Neural cell (in vitro differentiated cells): ENCODE measurements around the gene ATP12A. TPM values are rescaled to one million over a fixed set of nuclear protein-coding genes. Genes with fewer than 3 reads are reported as not detected.

Experiments used
- H2AFZ ChIP-seq: fragments of 200-600, 300-800 bp; sonication (generic), shearing (Covaris generic); 2 replicates; pipeline ENCODE4 v1.6.0; 2014; ENCODE audit warnings: low read depth, mild to moderate bottlenecking, antibody characterized with exemption, low read length, moderate library complexity
- H3F3A ChIP-seq: fragments of 200-600 bp; shearing (Covaris generic); 2 replicates; pipeline ENCODE4 v1.6.1; 2016; ENCODE audit warnings: mild to moderate bottlenecking, moderate library complexity, mixed read lengths, antibody characterized with exemption, low read length; ENCODE audit not compliant: insufficient read depth, poor library complexity, severe bottlenecking
- H3K27ac ChIP-seq: fragments of 200-600, 300-800 bp; sonication (generic), shearing (Covaris generic); 2 replicates; pipeline ENCODE4 v1.5.1; 2014; ENCODE audit warnings: mild to moderate bottlenecking, low read length, moderate library complexity
- H3K27me3 ChIP-seq: fragments of 300-800, 200-600 bp; sonication (generic), shearing (Covaris generic); 2 replicates; pipeline ENCODE4 v1.6.0; 2014; ENCODE audit warnings: mild to moderate bottlenecking, low read depth, low read length, moderate library complexity; ENCODE audit not compliant: insufficient read depth
- H3K36me3 ChIP-seq: fragments of 300-800, 200-600 bp; sonication (generic), shearing (Covaris generic); 2 replicates; pipeline ENCODE4 v1.5.1; 2014; ENCODE audit warnings: mild to moderate bottlenecking, antibody characterized with exemption, low read length, moderate library complexity; ENCODE audit not compliant: insufficient read depth
- H3K4me2 ChIP-seq: fragments of 300-800, 200-600 bp; sonication (generic), shearing (Covaris generic); 2 replicates; pipeline ENCODE4 v1.6.0; 2014; ENCODE audit warnings: mild to moderate bottlenecking, low read length
- H3K4me3 ChIP-seq: fragments of 300-800, 200-600 bp; sonication (generic), shearing (Covaris generic); 2 replicates; pipeline ENCODE4 v1.5.1; 2014; ENCODE audit warnings: mild to moderate bottlenecking, low read length, moderate library complexity
- H3K79me2 ChIP-seq: fragments of 200-600 bp; shearing (Covaris generic); replicated peaks from 2 replicates; pipeline ENCODE4 v1.6.0; 2014; ENCODE audit warnings: mild to moderate bottlenecking, low read length, moderate library complexity; ENCODE audit not compliant: insufficient read depth
- H3K9ac ChIP-seq: fragments of 300-800, 200-600 bp; sonication (generic), shearing (Covaris generic); 2 replicates; pipeline ENCODE4 v1.6.1; 2016; ENCODE audit warnings: mild to moderate bottlenecking, low read length, mixed read lengths
- H3K9me2 ChIP-seq: fragments of 200-600 bp; shearing (Covaris generic); 2 replicates; pipeline ENCODE4 v1.6.1; 2016; ENCODE audit warnings: mild to moderate bottlenecking, low read length, mixed read lengths; ENCODE audit not compliant: insufficient read depth
- H3K9me3 ChIP-seq: fragments of 200-600, 300-800 bp; sonication (generic), shearing (Covaris generic); 2 replicates; pipeline ENCODE4 v1.6.1; 2016; ENCODE audit warnings: mild to moderate bottlenecking, mixed run types, low read length, moderate library complexity, mixed read lengths
- H4K20me1 ChIP-seq: fragments of 200-600 bp; shearing (Covaris generic); 2 replicates; pipeline ENCODE4 v1.6.1; 2016; ENCODE audit warnings: mild to moderate bottlenecking, mixed run types; ENCODE audit not compliant: insufficient read depth
- EP300 ChIP-seq: fragments of 450-650 bp; conservative IDR thresholded peaks from 2 replicates; pipeline ENCODE4 v1.6.1; 2014; ENCODE audit warnings: antibody characterized with exemption, mild to moderate bottlenecking, moderate library complexity; ENCODE audit not compliant: poor library complexity, severe bottlenecking
- EZH2 ChIP-seq: fragments of 200-600, 300-800 bp; shearing (Covaris generic), sonication (generic); IDR thresholded peaks from 2 replicates; pipeline ENCODE4 v1.6.1; 2014; ENCODE audit warnings: antibody characterized with exemption, low read length, borderline replicate concordance, mild to moderate bottlenecking; ENCODE audit not compliant: insufficient read depth, poor library complexity, severe bottlenecking
- MXI1 ChIP-seq: fragments of 450-650 bp; conservative IDR thresholded peaks from 2 replicates; pipeline ENCODE4 v1.6.1; 2014; ENCODE audit warnings: antibody characterized with exemption, mild to moderate bottlenecking; ENCODE audit not compliant: poor library complexity, severe bottlenecking
- POLR2AphosphoS5 ChIP-seq: IDR thresholded peaks from 2 replicates; pipeline ENCODE4 v1.6.1; 2012
- RAD21 ChIP-seq: fragments of 450-650 bp; conservative IDR thresholded peaks from 2 replicates; pipeline ENCODE4 v1.6.1; 2014; ENCODE audit warnings: antibody characterized with exemption, mild to moderate bottlenecking, moderate library complexity
- SMC3 ChIP-seq: fragments of 450-650 bp; conservative IDR thresholded peaks from 2 replicates; pipeline ENCODE4 v1.6.1; 2014; ENCODE audit warnings: antibody characterized with exemption, mild to moderate bottlenecking, moderate library complexity; ENCODE audit not compliant: poor library complexity
- TAF1 ChIP-seq: IDR thresholded peaks from 2 replicates; pipeline ENCODE4 v1.6.1; 2012; ENCODE audit warnings: low read depth
- polyA plus RNA-seq: library from polyadenylated mRNA; depleted of rRNA; stranded (reverse); fragments of >200 nt; gene quantifications from 2 replicates; pipeline ENCODE4 v1.2.3, GENCODE V29; 2014
- TF ChIP-seq, protein P1 (sequence below): fragments of 450-650 bp; IDR thresholded peaks from 2 replicates; pipeline ENCODE4 v1.5.1; 2014; ENCODE audit warnings: antibody characterized with exemption, mild to moderate bottlenecking, moderate library complexity; ENCODE audit not compliant: poor library complexity, severe bottlenecking
- TF ChIP-seq, protein P2 (sequence below): IDR thresholded peaks from 2 replicates; pipeline ENCODE4 v1.6.1; 2012; ENCODE audit warnings: borderline replicate concordance

Gene ATP12A
- polyA plus RNA-seq, 1 donor from 2014 or later: not detected

DNA sequence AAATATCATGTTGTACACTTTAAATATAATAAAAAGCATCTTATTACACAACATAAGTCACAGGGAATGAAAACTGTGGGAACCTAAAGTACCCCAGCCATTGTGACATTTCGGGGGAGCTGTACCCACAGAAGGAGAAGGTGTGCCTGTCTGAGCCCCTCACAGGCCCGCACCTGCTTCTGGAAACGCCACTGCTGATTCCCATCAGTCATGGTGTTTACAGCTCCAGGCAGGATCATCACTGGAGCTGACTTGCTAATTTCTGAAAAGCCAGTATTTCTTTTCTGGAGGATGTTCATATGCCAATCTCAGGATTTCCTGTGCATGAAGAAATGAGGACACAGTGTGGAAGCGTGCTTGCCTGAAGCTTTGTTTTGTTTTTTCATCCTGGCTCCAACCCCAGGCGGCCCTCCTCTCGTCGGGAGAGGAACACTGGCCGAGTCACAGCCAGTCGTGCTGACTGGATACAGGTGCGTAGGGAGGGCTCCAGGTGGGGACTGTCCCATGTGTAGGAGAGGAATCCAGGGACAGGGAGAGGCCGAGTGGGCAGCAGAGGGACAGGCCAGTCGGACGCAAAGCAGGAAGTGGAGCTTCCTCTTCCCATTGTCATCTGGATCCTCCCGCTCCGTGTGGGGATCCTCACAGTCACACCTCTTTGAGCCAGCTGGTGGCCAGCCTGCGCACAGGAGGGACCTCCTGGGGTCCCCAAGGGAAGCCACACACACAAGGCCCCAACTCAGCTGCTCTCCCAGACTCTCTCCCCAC, 4.2 kb upstream of the ATP12A start:
- H3K9me3 ChIP-seq: no peaks in the 10 kb centered on the region
- H3K9ac ChIP-seq: no peak overlapping the region
- no peak overlapping the region for H2AFZ ChIP-seq
- no peaks in the 10 kb centered on the region for H4K20me1 ChIP-seq
- H3K9me2 ChIP-seq: no peaks in the 10 kb centered on the region
- H3K36me3 ChIP-seq: no peaks in the 10 kb centered on the region
- TF ChIP-seq TAF1 (no peak), SMC3 (no peak), RAD21 (no peak), EZH2 (no peak), MXI1 (no peak), POLR2AphosphoS5 (no peak), EP300 (no peak)
- TF ChIP-seq, protein P1, sequence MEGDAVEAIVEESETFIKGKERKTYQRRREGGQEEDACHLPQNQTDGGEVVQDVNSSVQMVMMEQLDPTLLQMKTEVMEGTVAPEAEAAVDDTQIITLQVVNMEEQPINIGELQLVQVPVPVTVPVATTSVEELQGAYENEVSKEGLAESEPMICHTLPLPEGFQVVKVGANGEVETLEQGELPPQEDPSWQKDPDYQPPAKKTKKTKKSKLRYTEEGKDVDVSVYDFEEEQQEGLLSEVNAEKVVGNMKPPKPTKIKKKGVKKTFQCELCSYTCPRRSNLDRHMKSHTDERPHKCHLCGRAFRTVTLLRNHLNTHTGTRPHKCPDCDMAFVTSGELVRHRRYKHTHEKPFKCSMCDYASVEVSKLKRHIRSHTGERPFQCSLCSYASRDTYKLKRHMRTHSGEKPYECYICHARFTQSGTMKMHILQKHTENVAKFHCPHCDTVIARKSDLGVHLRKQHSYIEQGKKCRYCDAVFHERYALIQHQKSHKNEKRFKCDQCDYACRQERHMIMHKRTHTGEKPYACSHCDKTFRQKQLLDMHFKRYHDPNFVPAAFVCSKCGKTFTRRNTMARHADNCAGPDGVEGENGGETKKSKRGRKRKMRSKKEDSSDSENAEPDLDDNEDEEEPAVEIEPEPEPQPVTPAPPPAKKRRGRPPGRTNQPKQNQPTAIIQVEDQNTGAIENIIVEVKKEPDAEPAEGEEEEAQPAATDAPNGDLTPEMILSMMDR: no peak
- TF ChIP-seq, protein P2, sequence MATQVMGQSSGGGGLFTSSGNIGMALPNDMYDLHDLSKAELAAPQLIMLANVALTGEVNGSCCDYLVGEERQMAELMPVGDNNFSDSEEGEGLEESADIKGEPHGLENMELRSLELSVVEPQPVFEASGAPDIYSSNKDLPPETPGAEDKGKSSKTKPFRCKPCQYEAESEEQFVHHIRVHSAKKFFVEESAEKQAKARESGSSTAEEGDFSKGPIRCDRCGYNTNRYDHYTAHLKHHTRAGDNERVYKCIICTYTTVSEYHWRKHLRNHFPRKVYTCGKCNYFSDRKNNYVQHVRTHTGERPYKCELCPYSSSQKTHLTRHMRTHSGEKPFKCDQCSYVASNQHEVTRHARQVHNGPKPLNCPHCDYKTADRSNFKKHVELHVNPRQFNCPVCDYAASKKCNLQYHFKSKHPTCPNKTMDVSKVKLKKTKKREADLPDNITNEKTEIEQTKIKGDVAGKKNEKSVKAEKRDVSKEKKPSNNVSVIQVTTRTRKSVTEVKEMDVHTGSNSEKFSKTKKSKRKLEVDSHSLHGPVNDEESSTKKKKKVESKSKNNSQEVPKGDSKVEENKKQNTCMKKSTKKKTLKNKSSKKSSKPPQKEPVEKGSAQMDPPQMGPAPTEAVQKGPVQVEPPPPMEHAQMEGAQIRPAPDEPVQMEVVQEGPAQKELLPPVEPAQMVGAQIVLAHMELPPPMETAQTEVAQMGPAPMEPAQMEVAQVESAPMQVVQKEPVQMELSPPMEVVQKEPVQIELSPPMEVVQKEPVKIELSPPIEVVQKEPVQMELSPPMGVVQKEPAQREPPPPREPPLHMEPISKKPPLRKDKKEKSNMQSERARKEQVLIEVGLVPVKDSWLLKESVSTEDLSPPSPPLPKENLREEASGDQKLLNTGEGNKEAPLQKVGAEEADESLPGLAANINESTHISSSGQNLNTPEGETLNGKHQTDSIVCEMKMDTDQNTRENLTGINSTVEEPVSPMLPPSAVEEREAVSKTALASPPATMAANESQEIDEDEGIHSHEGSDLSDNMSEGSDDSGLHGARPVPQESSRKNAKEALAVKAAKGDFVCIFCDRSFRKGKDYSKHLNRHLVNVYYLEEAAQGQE: no peak
- no peak overlapping the region for H3K27ac ChIP-seq
- H3K4me2 ChIP-seq: no peak overlapping the region
- no peak overlapping the region for H3K4me3 ChIP-seq
- peaks cover 18% of the 10 kb centered on the region for H3K27me3 ChIP-seq
- no peaks in the 10 kb centered on the region for H3K79me2 ChIP-seq
- H3F3A ChIP-seq: no peaks in the 10 kb centered on the region

DNA sequence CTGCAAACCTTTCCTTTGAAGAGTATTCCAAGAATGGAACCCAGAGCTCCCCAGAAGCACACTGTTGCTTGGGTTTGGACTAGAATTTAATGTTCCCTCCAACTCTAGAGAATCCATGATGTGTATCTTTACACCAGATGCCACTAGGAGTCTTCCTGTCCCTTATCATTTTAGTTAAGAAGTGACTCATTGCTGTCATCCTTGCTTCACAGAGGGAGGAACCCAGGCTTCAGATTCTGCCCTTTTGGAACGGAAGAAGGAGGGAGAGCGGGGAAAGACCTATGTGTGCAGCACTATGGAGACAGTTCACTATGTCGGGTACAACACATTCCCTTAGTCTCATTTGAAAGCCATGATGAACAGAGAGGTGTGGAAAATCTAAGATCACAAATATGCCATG, 2.1 kb upstream of the ATP12A start:
- Histone ChIP-seq H3K4me3 (no peak overlapping the region), H3K9ac (no peak overlapping the region), H4K20me1 (no peaks in the 10 kb centered on the region), H2AFZ (no peak overlapping the region), H3K36me3 (no peaks in the 10 kb centered on the region), H3K9me2 (no peaks in the 10 kb centered on the region), H3F3A (no peaks in the 10 kb centered on the region), H3K9me3 (no peaks in the 10 kb centered on the region), H3K79me2 (no peaks in the 10 kb centered on the region), H3K27me3 (peaks cover 22% of the 10 kb centered on the region), H3K27ac (no peak overlapping the region), H3K4me2 (no peak overlapping the region)
- no peak for TF ChIP-seq POLR2AphosphoS5
- TF ChIP-seq EZH2: no peak
- no peak for TF ChIP-seq RAD21
- no peak for TF ChIP-seq MXI1
- no peak for TF ChIP-seq SMC3
- no peak for TF ChIP-seq TAF1
- TF ChIP-seq EP300: no peak
- TF ChIP-seq, protein P1: no peak
- TF ChIP-seq, protein P2: no peak
